ENCODE data around the gene CASQ1.

CASQ1 gene

GRCh38 chr1:160204526-160205241 is 14.3 kb downstream of the CASQ1 start:
- no peak for TF ChIP-seq FOXP2 (optimal IDR thresholded peaks at IDR 0.05; ENCODE audit: control extremely low read depth, extremely low read length, insufficient read depth)
- Histone ChIP-seq H3K36me3 (ENCODE audit: insufficient read depth, low read length) (no peaks in the 10 kb centered on the region), H3K9ac (ENCODE audit: insufficient read length) (no peak overlapping the region), H3K4me3 (peak overlapping the region; percentile 94), H3K27ac (no peak overlapping the region), H3K9me3 (ENCODE audit: low read depth, low read length) (no peaks in the 10 kb centered on the region)
- DNase-seq (ENCODE audit: low read depth, low spot score) = no peak

- no peaks in the 10 kb centered on the region for H3K9me3 ChIP-seq (ENCODE audit: low read depth, low read length)
- TF ChIP-seq POLR2AphosphoS5 (IDR thresholded peaks at IDR 0.05; ENCODE audit: borderline replicate concordance, low read depth, low read length) = no peak
- TF ChIP-seq FOXP2 (optimal IDR thresholded peaks at IDR 0.05; ENCODE audit: control extremely low read depth, extremely low read length, insufficient read depth) = no peak
- TF ChIP-seq EZH2 (IDR thresholded peaks at IDR 0.05) = no peak
Observed at GRCh38 chr1:160205242-160206035, 15.1 kb downstream of the CASQ1 start, which contains the start of gene PEA15. PEA15 (plus strand) TSS chr1:160205384; CDS start chr1:160211545, 6,161 bp downstream.

DNA sequence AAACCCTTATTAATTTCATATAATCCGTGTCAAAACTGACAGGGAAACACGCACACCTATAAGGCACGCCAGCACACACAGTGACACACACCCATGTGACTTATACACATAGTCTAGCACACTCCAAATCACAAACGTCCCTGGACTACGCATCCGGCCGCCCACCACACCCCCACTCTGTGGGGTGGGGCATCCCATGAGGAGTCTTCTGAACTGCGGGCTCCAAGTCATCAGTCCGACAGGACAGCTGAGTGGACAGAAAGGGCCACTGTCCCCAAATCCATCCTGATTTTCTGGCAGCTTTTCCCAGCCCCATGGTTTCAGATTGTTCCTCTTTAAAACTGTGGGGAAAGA is 15.6 kb downstream of the CASQ1 start:
- peak overlapping the region; percentile 94 for H3K9ac ChIP-seq (ENCODE audit: insufficient read length)
- peaks cover 5% of the 10 kb centered on the region; the same call in 1 of the 2 replicates for H3K36me3 ChIP-seq (ENCODE audit: insufficient read depth, low read length)
- no peaks in the 10 kb centered on the region for H3K9me3 ChIP-seq (ENCODE audit: low read depth, low read length)
- no peak for TF ChIP-seq POLR2AphosphoS5 (IDR thresholded peaks at IDR 0.05; ENCODE audit: borderline replicate concordance, low read depth, low read length)
- no peak for TF ChIP-seq FOXP2 (optimal IDR thresholded peaks at IDR 0.05; ENCODE audit: control extremely low read depth, extremely low read length, insufficient read depth)
- no peak for TF ChIP-seq EZH2 (IDR thresholded peaks at IDR 0.05)
- no peak for DNase-seq (ENCODE audit: low read depth, low spot score)
- H3K27ac ChIP-seq = no peak overlapping the region
- H3K4me3 ChIP-seq = peak overlapping the region; percentile 94

More at GRCh38 chr1:160205242-160206035, 15.1 kb downstream of the CASQ1 start, which contains the start of gene PEA15:
- Histone ChIP-seq H3K9ac (ENCODE audit: insufficient read length) (peak within 1 kb of the TSS; percentile 94), H3K4me3 (peak within 1 kb of the TSS; percentile 94), H3K27ac (no peak within 1 kb of the TSS), H3K36me3 (ENCODE audit: insufficient read depth, low read length) (peaks cover 4% of the 10 kb centered on the region; the same call in 1 of the 2 replicates)
- DNase-seq (ENCODE audit: low read depth, low spot score) = no peak

- Histone ChIP-seq H3K4me3 (peak overlapping the region; percentile 94), H3K27ac (no peak overlapping the region), H3K36me3 (ENCODE audit: insufficient read depth, low read length) (peaks cover 8% of the 10 kb centered on the region; the same call in 1 of the 2 replicates), H3K9ac (ENCODE audit: insufficient read length) (no peak overlapping the region), H3K9me3 (ENCODE audit: low read depth, low read length) (no peaks in the 10 kb centered on the region)
- peak; percentile 14 for DNase-seq (ENCODE audit: low read depth, low spot score)
- TF ChIP-seq EZH2 (IDR thresholded peaks at IDR 0.05) = no peak
- TF ChIP-seq POLR2AphosphoS5 (IDR thresholded peaks at IDR 0.05; ENCODE audit: borderline replicate concordance, low read depth, low read length) = no peak
- TF ChIP-seq FOXP2 (optimal IDR thresholded peaks at IDR 0.05; ENCODE audit: control extremely low read depth, extremely low read length, insufficient read depth) = no peak
Observed at GRCh38 chr1:160206421-160207117, 16.2 kb downstream of the CASQ1 start.

GRCh38 chr1:160207118-160207650 is 16.8 kb downstream of the CASQ1 start:
- no peak overlapping the region for H3K4me3 ChIP-seq
- H3K36me3 ChIP-seq (ENCODE audit: insufficient read depth, low read length) = peaks cover 11% of the 10 kb centered on the region; the same call in 1 of the 2 replicates
- no peak for DNase-seq (ENCODE audit: low read depth, low spot score)
- no peak for TF ChIP-seq FOXP2 (optimal IDR thresholded peaks at IDR 0.05; ENCODE audit: control extremely low read depth, extremely low read length, insufficient read depth)
- TF ChIP-seq POLR2AphosphoS5 (IDR thresholded peaks at IDR 0.05; ENCODE audit: borderline replicate concordance, low read depth, low read length) = no peak
- TF ChIP-seq EZH2 (IDR thresholded peaks at IDR 0.05) = no peak
- no peaks in the 10 kb centered on the region for H3K9me3 ChIP-seq (ENCODE audit: low read depth, low read length)
- no peak overlapping the region for H3K9ac ChIP-seq (ENCODE audit: insufficient read length)
- no peak overlapping the region for H3K27ac ChIP-seq

DNA sequence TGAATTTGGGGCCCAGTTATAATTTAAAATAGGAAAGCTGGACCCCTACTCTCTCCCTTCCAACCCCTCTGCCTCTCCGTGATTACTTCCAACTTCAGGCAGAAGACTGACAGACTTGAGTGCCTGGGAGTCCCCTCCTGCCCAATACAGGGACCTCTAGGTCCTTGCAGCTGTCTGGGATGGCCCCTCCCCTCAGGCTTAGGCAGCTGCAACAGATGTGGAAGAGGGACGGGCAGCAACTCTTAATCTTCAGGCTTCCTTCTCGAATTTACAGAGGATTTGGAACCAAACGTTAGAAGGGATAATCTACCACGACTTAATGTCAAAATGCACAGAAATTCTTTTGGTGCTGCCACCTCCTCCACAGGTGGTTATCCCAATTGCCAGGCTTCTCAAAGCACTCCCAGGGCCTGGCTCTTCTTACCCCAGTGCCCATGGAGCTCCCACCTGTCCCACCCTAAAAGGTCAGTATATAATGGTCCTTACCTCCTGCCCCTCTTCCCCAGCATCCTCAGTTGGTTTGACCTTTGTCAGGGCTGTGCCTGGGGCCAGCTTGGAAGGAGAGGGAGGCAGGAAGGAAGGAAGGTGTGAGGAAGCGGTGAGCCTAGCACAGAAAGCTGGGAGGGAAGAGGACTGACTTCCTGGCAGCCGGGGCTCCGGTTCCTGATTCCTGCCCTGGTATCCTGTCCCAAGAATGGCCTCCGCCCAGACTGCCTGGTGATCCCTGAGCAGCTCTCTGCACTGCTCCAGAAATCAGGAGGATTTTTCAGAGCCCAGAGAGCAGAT is 17.6 kb downstream of the CASQ1 start:
- Histone ChIP-seq H3K27ac (no peak overlapping the region), H3K9ac (ENCODE audit: insufficient read length) (no peak overlapping the region), H3K9me3 (ENCODE audit: low read depth, low read length) (no peaks in the 10 kb centered on the region), H3K4me3 (no peak overlapping the region), H3K36me3 (ENCODE audit: insufficient read depth, low read length) (peaks cover 19% of the 10 kb centered on the region; the same call in 1 of the 2 replicates)
- no peak for TF ChIP-seq EZH2 (IDR thresholded peaks at IDR 0.05)
- no peak for TF ChIP-seq FOXP2 (optimal IDR thresholded peaks at IDR 0.05; ENCODE audit: control extremely low read depth, extremely low read length, insufficient read depth)
- TF ChIP-seq POLR2AphosphoS5 (IDR thresholded peaks at IDR 0.05; ENCODE audit: borderline replicate concordance, low read depth, low read length) = no peak
- DNase-seq (ENCODE audit: low read depth, low spot score) = no peak

DNA sequence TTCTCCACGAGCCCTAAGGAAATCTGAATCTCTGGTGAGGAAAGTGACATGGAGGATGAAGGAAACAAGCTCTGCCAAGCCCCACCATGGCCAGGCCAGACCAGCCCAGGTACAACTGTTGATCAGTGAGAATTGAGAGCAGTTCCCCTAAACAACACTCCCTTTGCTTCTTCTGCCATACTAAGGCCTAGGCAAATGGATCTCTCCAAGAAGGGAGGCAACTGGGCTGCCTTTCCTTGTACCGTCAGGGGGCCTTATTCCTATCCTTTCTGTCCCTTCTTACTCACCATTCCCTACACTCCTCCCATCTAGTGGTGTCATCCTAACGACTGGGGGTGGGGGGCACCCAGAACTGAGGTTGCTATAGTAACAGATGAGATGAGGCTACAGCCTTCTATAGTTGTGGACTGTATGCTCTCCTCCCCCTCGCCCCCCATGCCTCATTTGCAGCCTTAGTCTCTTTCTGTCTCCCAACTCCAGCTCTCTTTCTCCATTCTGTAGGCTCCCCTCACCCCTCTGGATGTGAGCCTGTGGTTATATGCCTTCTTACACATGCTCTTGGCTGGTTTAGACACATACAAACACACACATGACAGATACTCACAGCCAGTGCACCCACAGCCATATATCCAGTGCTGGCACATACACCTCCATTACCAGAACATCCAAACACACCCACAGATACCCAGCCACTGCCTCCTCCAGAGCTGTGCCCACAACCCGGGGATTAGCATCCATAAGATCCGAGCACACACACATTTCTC is 18.4 kb downstream of the CASQ1 start:
- Histone ChIP-seq H3K9ac (ENCODE audit: insufficient read length) (no peak overlapping the region), H3K9me3 (ENCODE audit: low read depth, low read length) (no peaks in the 10 kb centered on the region), H3K36me3 (ENCODE audit: insufficient read depth, low read length) (peaks cover 24% of the 10 kb centered on the region; the same call in 1 of the 2 replicates), H3K4me3 (no peak overlapping the region), H3K27ac (no peak overlapping the region)
- no peak for TF ChIP-seq FOXP2 (optimal IDR thresholded peaks at IDR 0.05; ENCODE audit: control extremely low read depth, extremely low read length, insufficient read depth)
- no peak for TF ChIP-seq EZH2 (IDR thresholded peaks at IDR 0.05)
- TF ChIP-seq POLR2AphosphoS5 (IDR thresholded peaks at IDR 0.05; ENCODE audit: borderline replicate concordance, low read depth, low read length) = no peak
- DNase-seq (ENCODE audit: low read depth, low spot score) = no peak
